ENCODE measurements around the gene CDC37. TPM values are rescaled to one million over a fixed set of nuclear protein-coding genes. Genes with fewer than 3 reads are reported as not detected.
"Not testable (repeated sequence)": the region's sequence is repeated elsewhere in the genome, so short reads cannot be mapped to it uniquely, and the experiment has no call there.

The CDC37 gene
- total RNA-seq, 1 donor from 2014 or later = 253 TPM

GRCh38 chr19:10420444-10421239 is 17.3 kb upstream of the CDC37 start, which contains the start of gene PDE4A:
Gene PDE4A (plus strand): TSS chr19:10420538. CDS start chr19:10420765, 227 bp downstream.
- intact Hi-C loops (cut with micrococcal nuclease) = loop anchor here (1.0 to 10.0 kb wide), 4 partner anchors 8 to 954 kb away; partner anchors contain the start of genes ILF3, KEAP1 and SWSAP1

DNA sequence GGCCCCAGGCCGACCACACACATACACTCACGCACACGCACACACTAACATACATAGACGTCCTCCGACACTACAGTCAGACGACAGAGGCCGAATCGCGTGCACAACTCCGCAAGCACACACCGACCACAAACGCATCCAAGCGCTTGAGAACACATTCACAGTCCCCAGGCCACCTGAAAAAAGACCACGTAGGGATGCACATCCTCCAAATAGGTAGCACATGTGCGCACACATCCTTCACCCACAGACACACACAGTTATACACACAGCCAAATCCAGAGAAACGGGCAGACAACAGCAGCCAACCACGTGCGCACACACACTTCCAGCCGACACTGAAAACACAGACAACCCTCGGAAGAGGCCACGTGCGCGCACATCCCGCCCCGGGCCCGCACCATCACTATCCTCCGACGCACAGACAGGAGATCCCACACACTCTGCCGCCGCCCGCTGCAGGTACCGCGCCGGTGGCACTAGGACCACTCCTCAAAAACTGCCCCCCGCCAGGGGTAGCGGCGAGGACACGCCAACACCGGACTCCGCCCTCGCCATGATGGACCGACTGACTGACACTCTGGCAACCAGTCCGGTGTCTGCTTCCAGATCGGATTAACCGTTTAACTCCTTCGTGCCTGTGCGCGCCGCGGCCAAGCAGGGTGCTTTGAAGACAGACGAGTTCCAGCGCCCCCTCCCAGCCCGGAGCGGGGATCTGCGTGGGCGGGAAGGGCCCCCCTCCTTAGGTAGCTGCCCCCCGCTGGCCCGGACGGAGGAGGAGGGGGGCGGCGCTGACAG is 16.5 kb upstream of the CDC37 start:
- intact Hi-C loops (cut with micrococcal nuclease) = loop anchor here (1.0 to 10.0 kb wide), 6 partner anchors 16 to 955 kb away; partner anchors contain the start of genes ILF3, KEAP1, LDLR and SWSAP1

GRCh38 chr19:10419200-10419645 is 15.9 kb upstream of the CDC37 start:
- intact Hi-C loops (cut with micrococcal nuclease) = loop anchor here (1.0 to 2.0 kb wide), 3 partner anchors 15 to 670 kb away; partner anchors contain the start of gene LDLR

- intact Hi-C loops (cut with micrococcal nuclease) = loop anchor here (1.0 to 2.0 kb wide), 3 partner anchors 14 to 670 kb away; partner anchors contain the start of gene LDLR
Observed at GRCh38 chr19:10418485-10419199, 15.3 kb upstream of the CDC37 start.

DNA sequence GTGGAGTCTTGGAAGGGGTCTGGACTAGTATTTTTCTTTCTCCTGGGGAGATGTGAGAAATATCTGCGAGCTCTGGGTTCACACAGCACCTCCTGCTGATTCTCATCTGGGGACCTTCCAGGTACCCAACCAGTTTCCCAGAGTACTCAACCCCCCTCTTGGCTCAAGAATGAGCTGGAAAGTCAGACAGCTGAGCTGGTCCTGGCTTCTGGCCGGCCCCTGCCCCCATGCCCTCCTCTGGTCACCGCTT is 14.8 kb upstream of the CDC37 start:
- intact Hi-C loops (cut with micrococcal nuclease) = loop anchor here (2.0 kb wide), 1 partner anchor 671 kb away; the partner anchor contains the start of gene LDLR

- intact Hi-C loops (cut with micrococcal nuclease) = loop anchor here (2.0 kb wide), 1 partner anchor 671 kb away; the partner anchor contains the start of gene LDLR
Observed at GRCh38 chr19:10417541-10418234, 14.3 kb upstream of the CDC37 start.

DNA sequence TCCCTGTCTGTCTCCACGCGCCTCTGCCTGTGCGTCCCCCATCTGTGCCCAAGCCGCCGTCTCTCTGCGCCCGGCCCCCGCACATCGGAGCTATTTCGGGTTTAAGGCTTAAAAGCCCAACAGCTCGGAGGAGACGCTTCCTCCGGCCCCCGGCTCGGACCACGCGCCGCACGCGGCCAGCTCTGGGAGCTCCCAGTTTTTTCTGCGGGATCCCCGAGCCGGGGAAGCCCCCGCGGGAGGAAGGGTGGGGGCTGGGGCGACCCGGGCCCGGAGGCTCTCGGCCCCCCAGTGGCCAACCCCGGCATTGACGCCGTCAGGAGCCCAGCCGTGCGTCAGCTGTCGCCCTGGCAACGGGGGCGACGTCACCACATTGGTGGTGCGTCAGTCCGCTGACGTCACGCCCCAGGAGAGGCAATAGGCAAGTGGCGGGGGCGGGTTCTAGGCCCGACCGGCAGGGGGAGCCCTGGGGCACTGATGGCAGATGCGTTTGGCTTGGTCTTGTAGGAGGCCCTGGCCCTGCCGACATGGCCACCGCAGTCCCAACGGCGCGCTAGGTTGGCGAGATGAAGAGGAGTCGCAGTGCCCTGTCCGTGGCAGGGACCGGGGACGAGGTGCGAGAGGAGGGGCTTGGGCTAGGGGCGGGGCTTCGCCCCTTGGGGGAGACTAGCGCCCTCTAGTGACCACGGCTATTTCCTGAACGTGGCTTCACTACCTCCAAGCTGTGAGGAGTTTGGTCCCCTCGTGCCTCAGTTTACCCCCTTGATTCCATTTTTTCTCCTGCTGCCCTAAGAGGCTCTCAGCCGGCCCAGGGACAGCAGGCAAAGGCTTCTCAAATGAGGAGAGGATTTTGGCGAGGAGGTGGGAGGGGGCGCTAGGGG is 13.3 kb upstream of the CDC37 start:
- intact Hi-C loops (cut with micrococcal nuclease) = loop anchor here (1.0 kb wide), 3 partner anchors 8 to 13 kb away; partner anchors contain the start of gene CDC37

- intact Hi-C loops (cut with micrococcal nuclease) = loop anchor here (1.0 kb wide), 3 partner anchors 8 to 13 kb away; partner anchors contain the start of gene CDC37
Observed at GRCh38 chr19:10416083-10416379, 12.7 kb upstream of the CDC37 start.

- intact Hi-C loops (cut with micrococcal nuclease) = loop anchor here (1.0 kb wide), 2 partner anchors 8 to 9 kb away; no protein-coding TSS in a partner anchor
Observed at GRCh38 chr19:10412257-10412977, 9.1 kb upstream of the CDC37 start.

GRCh38 chr19:10411224-10411623 is 7.9 kb upstream of the CDC37 start:
- intact Hi-C loops (cut with micrococcal nuclease) = not testable (repeated sequence)

- intact Hi-C loops (cut with micrococcal nuclease) = loop anchor here (1.0 kb wide), 2 partner anchors 8 to 20 kb away; no protein-coding TSS in a partner anchor
Observed at GRCh38 chr19:10408511-10409283, 5.4 kb upstream of the CDC37 start.

GRCh38 chr19:10407096-10407495 is 3.8 kb upstream of the CDC37 start:
- intact Hi-C loops (cut with micrococcal nuclease) = no loop called here

- intact Hi-C loops (cut with micrococcal nuclease) = no loop called here
Observed at GRCh38 chr19:10406191-10406590, 2.8 kb upstream of the CDC37 start.

DNA sequence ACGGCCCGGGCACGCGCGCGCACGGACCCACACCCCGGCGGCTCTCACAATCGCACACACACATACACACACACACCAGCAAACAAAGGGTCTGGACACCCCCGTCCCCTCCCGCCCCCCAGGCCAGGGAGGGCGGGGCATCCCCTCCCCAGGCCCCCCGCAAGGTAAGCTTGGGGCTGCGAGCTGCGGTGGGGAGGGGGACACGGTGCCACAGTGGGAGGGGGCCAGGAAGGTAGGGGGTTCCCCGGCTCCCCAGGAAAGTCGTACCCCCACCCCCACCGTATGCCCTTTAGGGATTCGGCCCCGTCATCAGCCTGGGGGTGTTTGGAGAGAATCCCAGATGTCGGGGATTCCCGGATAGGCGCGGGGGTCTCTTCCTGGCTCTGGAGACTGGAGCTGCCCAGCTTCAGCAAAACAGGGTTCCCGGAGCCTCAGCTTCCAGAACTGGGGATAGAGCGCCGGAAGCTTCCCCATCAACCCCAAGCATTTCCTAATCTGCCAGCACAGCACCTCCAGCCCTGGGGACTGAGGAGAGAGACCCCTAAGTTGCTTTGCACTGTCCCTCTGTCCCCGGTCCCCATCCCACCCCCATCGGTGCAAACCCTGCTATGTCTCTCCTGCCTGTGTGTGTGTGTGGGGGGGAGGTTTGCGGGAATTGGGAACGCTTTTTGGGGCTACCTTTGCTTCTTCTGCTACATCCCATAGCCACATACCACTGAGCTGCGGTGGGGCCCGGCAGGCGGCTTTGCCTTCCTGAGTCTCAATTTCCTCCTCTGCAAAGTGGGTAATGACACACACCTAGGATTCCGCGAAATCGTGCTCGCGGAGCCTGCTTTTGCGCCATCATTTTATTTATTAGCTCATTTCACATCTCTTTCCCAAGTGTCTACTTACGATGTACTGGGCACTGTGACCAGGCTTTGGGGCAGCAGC is 1.8 kb upstream of the CDC37 start:
- intact Hi-C loops (cut with micrococcal nuclease) = loop anchor here (1.0 to 5.0 kb wide), 6 partner anchors 7 to 1102 kb away; partner anchors contain the start of gene ZNF653

- intact Hi-C loops (cut with micrococcal nuclease) = loop anchor here (1.0 to 5.0 kb wide), 11 partner anchors 14 to 1105 kb away; partner anchors contain the start of genes ILF3, RAVER1, TYK2 and ZNF653
Observed at GRCh38 chr19:10402441-10403038, 802 bp downstream of the CDC37 start.

DNA sequence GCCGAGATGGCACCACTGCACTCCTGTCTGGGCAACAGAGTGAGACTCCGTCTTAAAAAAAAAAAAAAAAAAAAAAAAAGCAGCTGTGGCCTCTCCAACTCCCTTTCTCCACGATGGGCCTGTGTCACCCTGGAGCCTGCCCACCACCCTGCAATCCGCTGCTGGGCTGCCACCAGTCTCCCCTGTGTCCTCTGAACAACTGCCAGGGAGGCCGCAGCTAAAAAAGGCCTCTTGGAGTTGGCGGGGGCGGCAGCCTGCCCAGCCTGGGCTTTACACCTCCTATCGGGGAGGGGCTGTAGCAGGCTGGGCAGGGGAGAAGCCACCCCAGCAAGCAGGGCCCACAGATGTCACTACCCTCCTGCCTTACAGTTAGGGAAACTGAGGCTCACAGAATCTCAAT is 3.5 kb downstream of the CDC37 start:
- intact Hi-C loops (cut with micrococcal nuclease) = loop anchor here (5.0 kb wide), 1 partner anchor 1107 kb away; the partner anchor contains the start of gene ZNF653
